Aorta (tissue), 5 donors: ENCODE measurements around the gene RPL14. TPM values are rescaled to one million over a fixed set of nuclear protein-coding genes. Genes with fewer than 3 reads are reported as not detected.
"Not testable (repeated sequence)": the region's sequence is repeated elsewhere in the genome, so short reads cannot be mapped to it uniquely, and the experiment has no call there.

Source experiments
- ATAC-seq: fragments of 200-7000 bp; cut with Tn5 transposase; one replicate; pipeline ENCODE4 v1.9.1; 2022; ENCODE audit warnings: moderate library complexity; ENCODE audit not compliant: low FRiP score
- DNase-seq, 2 donors: peaks; one replicate each; pipeline ENCODE4 v3.0.0-alpha.2; 2020
- H3K27ac ChIP-seq, 2 donors: one replicate each; pipeline ENCODE4 v1.5.1; 2013; ENCODE audit warnings: low read length in 2 of 2, mild to moderate bottlenecking in 2 of 2, moderate library complexity in 2 of 2, control low read depth in 1 of 2, inconsistent platforms in 1 of 2, low read depth in 1 of 2
- H3K27me3 ChIP-seq, 2 donors: one replicate each; pipeline ENCODE4 v1.6.1; 2013; ENCODE audit warnings: control low read depth in 1 of 2, low read length in 1 of 2, mild to moderate bottlenecking in 1 of 2, moderate library complexity in 1 of 2; ENCODE audit not compliant: insufficient read depth in 2 of 2, control insufficient read depth in 1 of 2
- H3K36me3 ChIP-seq, 2 donors: one replicate each; pipeline ENCODE4 v1.6.1; 2013; ENCODE audit warnings: control low read depth in 1 of 2, low read length in 1 of 2, mild to moderate bottlenecking in 1 of 2; ENCODE audit not compliant: insufficient read depth in 2 of 2, control insufficient read depth in 1 of 2
- H3K4me1 ChIP-seq, 2 donors: one replicate each; pipeline ENCODE4 v1.6.1; 2013; ENCODE audit warnings: low read length in 2 of 2, control low read depth in 1 of 2, mild to moderate bottlenecking in 1 of 2, moderate library complexity in 1 of 2; ENCODE audit not compliant: insufficient read depth in 2 of 2, control insufficient read depth in 1 of 2
- H3K4me3 ChIP-seq, 2 donors: one replicate each; pipeline ENCODE4 v1.5.1; 2013; ENCODE audit warnings: low read length in 2 of 2, control low read depth in 1 of 2, mild to moderate bottlenecking in 1 of 2
- H3K9me3 ChIP-seq: one replicate; pipeline ENCODE4 v1.6.1; 2013; ENCODE audit warnings: mild to moderate bottlenecking, low read length; ENCODE audit not compliant: control insufficient read depth
- WGBS, 2 donors: extraction: QIAGEN DNeasy Blood & Tissue Kit; methylation state at CpG; one replicate each; pipeline ENCODE4 v1.1.7; 2013; 5-methylcytosine and 5-hydroxymethylcytosine counted together
- intact Hi-C, 2 donors: fragments of 100-400 bp; cut with DNase I; formaldehyde crosslinking; loops; one replicate each; pipeline versions ENCODE4 v1.14.2 to v1.15.0; 2022
- polyA plus RNA-seq, 2 donors: library from polyadenylated mRNA; stranded (reverse); fragments of 200-250 nt; gene quantifications; one replicate each; pipeline ENCODE4 v1.2.3, GENCODE V29; 2013
- total RNA-seq, 2 donors: library from RNA; stranded (reverse); fragmentation: NEBNext Ultra II Directional; extraction: Animal tissue kit (Norgen Biotek cat#: 25700); gene quantifications; one replicate each; pipeline ENCODE4 v1.2.1, GENCODE V29; 2021
- donor health status: healthy with polysubstance abuse.
- donor health status: Bipolar disorder and iron deficiency.
- donor health status: DM: no; HTN: no; CAD: no.
- donor health status: DM: no; HTN: no; CAD: no.
- donor health status: DM: yes; HTN: yes; CAD: no.

The RPL14 gene
- total and polyA plus RNA-seq, 4 donors: 1,102 to 1,500 (median 1,318) TPM

DNA sequence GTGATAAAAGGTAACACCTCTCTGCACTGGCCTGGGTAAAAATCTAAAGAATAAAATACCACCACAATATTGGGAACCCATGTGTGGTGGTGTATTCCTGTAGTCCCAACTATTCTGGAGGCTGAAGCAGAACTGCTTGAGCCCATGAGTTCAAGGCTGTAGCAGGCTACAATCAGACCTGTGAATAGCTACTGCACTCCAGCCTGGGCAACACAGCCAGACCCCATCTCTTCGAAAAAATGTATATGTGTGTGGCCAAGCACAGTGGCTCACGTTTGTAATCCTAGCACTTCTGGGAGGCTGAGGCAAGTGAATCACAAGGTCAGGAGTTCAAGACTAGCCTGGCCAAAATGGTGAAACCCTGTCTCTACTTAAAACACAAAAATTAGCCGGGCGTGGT lies 1.8 kb upstream of the RPL14 start:
- no peak overlapping the region for H3K4me3 ChIP-seq
- intact Hi-C loops: loop anchor here in 1 of 2 donors (10.0 kb wide), 1 partner anchor 141 kb away; no protein-coding TSS in a partner anchor

DNA sequence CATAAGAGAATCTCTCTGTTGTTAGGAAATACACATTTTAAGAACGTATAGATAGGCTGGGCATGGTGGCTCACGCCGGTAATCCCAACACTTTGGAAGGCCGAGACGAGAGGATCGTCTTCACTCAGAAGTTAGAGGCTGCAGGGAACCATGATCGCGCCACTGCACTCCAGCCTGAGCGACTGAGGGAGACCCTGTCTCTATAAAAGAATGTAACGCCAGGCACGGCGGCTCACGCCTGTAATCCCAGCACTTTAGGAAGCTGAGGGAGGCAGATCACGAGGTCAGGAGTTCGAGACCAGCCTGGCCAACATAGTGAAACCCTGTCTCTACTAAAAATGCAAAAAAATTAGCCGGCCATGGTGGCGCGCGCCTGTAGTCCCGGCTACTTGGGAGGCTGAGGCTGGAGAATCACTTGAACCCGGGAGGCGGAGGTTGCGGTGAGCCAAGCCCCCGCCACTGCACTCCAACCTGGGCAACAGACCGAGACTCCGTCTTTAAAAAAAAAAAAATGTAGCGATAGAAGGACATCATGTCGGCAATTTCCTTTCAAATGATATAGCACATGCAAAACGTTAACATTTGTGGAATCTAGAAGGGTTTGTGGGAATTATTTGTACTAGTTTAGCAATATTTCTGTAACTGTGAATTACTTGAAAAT lies 730 bp upstream of the RPL14 start:
- intact Hi-C loops: loop anchor here in 1 of 2 donors (10.0 kb wide), 1 partner anchor 142 kb away; no protein-coding TSS in a partner anchor
- 49 to 55% methylated on average over 29 of the region's 29 CpGs for WGBS, 2 donors
- DNase-seq: no peak
- Histone ChIP-seq H3K27ac (no peak overlapping the region), H3K27me3 (no peaks in the 10 kb centered on the region), H3K9me3 (no peaks in the 10 kb centered on the region), H3K4me3 (peak overlapping the region; percentile 43 to 66), H3K4me1 (peaks cover 0 to 7% of the 10 kb centered on the region in 2 donors), H3K36me3 (no peaks in the 10 kb centered on the region)
- ATAC-seq: no peak

More for the DNA sequence above, 1.8 kb upstream of the RPL14 start:
- Histone ChIP-seq H3K9me3 (no peaks in the 10 kb centered on the region), H3K36me3 (no peaks in the 10 kb centered on the region), H3K27me3 (no peaks in the 10 kb centered on the region), H3K4me1 (peaks cover 0 to 7% of the 10 kb centered on the region in 2 donors), H3K27ac (no peak overlapping the region)
- ATAC-seq (no peak), DNase-seq (no peak)
- WGBS, 2 donors: 85 to 86% methylated on average over 4 of the region's 4 CpGs

DNA sequence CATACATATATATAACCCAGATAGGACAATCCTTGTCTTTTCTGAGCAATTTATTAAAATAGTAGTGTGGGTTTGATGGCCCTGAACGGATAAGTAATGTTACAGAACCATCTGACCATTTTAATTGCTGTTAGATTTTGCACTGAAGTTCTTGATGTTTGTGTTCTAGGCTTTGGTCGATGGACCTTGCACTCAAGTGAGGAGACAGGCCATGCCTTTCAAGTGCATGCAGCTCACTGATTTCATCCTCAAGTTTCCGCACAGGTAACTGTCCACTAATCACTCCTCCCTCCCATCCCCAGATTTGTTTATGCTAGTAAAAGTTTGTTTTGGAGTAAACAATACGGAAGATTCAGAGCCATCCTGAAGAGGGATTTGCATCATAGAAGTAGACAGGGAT lies 1.3 kb downstream of the RPL14 start:
- ATAC-seq (no peak), DNase-seq (no peak)
- Histone ChIP-seq H3K27me3 (no peaks in the 10 kb centered on the region), H3K4me3 (peak overlapping the region in 1 of 2 donors; percentile 71), H3K4me1 (peaks cover 0 to 7% of the 10 kb centered on the region in 2 donors), H3K36me3 (no peaks in the 10 kb centered on the region), H3K9me3 (no peaks in the 10 kb centered on the region), H3K27ac (no peak overlapping the region)
- 87 to 90% methylated on average over 4 of the region's 4 CpGs for WGBS, 2 donors
- intact Hi-C loops: loop anchor here in 1 of 2 donors (10.0 kb wide), 1 partner anchor 144 kb away; no protein-coding TSS in a partner anchor

DNA sequence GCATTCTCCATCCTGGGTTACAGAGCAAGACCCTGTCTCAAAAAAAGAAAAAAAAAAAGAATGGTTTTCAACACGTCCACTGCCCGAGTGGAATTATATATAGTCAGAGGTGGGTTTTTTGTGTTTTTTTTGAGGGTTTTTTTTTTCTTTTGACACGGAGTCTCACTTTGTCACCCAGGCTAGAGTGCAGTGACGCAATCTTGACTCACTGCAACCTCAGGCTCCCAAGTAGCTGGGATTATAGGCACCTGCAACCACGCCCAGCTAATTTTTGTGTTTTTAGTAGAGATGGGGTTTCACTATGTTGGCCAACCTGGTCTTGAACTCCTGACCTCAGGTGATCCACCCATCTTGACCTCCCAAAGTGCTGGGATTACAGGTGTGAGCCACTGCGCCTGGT lies 3.3 kb downstream of the RPL14 start:
- H3K4me3 ChIP-seq, H3K36me3 ChIP-seq, DNase-seq, H3K27ac ChIP-seq, H3K9me3 ChIP-seq, ATAC-seq, H3K27me3 ChIP-seq, intact Hi-C loops, H3K4me1 ChIP-seq: not testable (repeated sequence)
- WGBS, 2 donors: 74 to 79% methylated on average over 6 of the region's 6 CpGs

DNA sequence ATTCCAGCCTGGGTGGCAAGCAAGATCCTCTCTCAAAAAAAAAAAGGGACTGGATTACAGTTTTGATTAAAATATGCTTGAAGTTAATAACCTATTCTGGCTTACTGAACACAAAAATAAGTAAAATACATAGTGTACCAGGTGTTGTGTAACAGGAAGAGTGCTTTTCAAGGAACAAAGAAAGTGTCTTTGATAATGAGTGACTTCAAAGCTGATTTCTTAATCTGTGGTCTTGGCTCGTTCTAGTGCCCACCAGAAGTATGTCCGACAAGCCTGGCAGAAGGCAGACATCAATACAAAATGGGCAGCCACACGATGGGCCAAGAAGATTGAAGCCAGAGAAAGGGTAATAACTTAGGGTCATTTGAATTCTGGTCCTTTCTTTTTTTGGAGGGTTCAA lies 4.0 kb downstream of the RPL14 start:
- Histone ChIP-seq H3K36me3 (peaks cover 0 to 2% of the 10 kb centered on the region in 2 donors), H3K4me3 (no peak overlapping the region), H3K4me1 (peaks cover 0 to 7% of the 10 kb centered on the region in 2 donors), H3K27ac (no peak overlapping the region), H3K27me3 (no peaks in the 10 kb centered on the region), H3K9me3 (no peaks in the 10 kb centered on the region)
- ATAC-seq: no peak
- 74 to 83% methylated on average over 3 of the region's 3 CpGs for WGBS, 2 donors
- intact Hi-C loops: no loop called here
- no peak for DNase-seq

DNA sequence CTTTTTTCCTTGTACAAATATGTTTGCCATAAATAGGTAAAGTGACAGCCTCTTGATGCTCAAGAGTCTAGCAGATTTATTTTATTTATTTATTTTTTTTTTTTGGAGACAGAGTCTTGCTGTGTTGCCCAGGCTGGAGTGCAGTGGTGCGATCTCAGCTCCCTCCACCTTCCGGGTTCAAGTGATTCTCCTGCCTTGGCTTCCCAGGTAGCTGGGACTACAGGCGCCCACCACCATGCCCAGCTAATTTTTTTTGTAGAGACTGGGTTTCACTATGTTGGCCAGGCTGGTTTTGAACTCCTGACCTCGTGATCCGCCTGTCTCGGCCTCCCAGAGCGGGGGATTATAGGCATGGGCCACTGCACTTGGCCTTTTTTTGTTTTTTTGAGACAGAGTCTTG lies 5.7 kb downstream of the RPL14 start:
- ATAC-seq, H3K4me3 ChIP-seq, H3K9me3 ChIP-seq, intact Hi-C loops, H3K27me3 ChIP-seq, H3K36me3 ChIP-seq, H3K27ac ChIP-seq, DNase-seq, H3K4me1 ChIP-seq: not testable (repeated sequence)
- 90 to 94% methylated on average over 7 of the region's 7 CpGs for WGBS, 2 donors

DNA sequence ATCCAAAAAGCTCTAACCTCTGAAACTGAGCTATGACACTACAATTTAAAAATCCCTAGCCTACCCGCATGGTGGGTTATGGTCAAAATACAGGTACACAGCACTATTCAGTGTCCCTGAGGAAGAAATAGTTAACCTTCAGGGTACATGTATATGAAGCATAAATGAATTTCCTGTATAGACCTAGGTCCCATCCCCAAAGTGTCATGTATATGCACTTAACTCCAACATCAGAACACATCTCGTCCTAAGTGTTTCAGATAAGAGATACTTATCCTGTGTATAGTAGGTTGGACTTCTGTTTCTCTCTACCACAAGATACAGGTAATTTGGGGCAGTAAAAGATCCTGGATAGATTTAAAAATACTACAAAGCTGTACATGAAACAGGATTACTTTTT lies 6.4 kb downstream of the RPL14 start:
- peaks cover 2 to 3% of the 10 kb centered on the region in 2 donors for H3K36me3 ChIP-seq
- WGBS, 2 donors: 86 to 90% methylated on average over 2 of the region's 2 CpGs
- H3K27me3 ChIP-seq: no peaks in the 10 kb centered on the region
- no peak for ATAC-seq
- H3K27ac ChIP-seq: no peak overlapping the region
- H3K4me1 ChIP-seq: peaks cover 0 to under 1% of the 10 kb centered on the region in 2 donors
- intact Hi-C loops: no loop called here
- no peaks in the 10 kb centered on the region for H3K9me3 ChIP-seq
- DNase-seq: no peak
- H3K4me3 ChIP-seq: no peak overlapping the region

DNA sequence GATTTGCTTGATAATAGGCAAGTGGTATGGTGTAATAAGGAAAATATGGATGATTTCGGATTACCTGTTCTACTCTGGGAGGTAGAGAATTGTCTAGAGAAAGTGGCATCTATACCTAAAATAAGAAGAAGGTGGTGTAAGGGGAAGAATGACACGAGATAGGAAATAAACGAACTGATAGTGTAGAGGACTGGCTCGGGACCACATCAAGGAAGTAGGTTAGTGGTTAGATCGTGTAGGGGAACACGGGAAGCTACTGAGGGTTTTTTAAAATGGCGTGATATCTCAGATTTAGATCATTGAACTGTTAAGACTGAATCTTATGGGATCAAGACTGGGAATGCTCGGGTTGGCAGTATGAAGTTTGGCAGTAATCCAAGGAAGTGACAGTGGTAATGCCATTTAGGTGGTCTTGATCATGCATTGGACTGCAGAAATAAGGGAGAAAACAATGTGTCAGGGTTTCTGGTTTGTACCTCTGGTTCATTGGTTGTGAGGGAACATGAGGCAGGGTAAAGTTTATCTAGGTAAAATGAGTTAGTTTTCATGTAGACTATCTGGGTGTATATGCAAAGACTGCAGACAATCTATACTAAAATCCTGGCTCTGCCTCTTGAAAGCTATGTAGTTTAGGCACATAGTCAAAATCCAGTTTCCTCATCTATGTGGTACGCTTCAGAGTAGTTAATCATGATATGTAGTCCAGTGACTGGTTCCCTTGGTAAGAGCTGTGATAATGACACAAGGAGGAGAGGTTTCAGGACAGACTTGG lies 7.4 kb downstream of the RPL14 start:
- H3K36me3 ChIP-seq: peaks cover 2 to 3% of the 10 kb centered on the region in 2 donors
- no peaks in the 10 kb centered on the region for H3K9me3 ChIP-seq
- no peaks in the 10 kb centered on the region for H3K4me1 ChIP-seq
- WGBS, 2 donors: 67 to 72% methylated on average over 9 of the region's 9 CpGs
- intact Hi-C loops: no loop called here
- no peak overlapping the region for H3K27ac ChIP-seq
- no peaks in the 10 kb centered on the region for H3K27me3 ChIP-seq
- DNase-seq: no peak
- no peak for ATAC-seq
- no peak overlapping the region for H3K4me3 ChIP-seq

DNA sequence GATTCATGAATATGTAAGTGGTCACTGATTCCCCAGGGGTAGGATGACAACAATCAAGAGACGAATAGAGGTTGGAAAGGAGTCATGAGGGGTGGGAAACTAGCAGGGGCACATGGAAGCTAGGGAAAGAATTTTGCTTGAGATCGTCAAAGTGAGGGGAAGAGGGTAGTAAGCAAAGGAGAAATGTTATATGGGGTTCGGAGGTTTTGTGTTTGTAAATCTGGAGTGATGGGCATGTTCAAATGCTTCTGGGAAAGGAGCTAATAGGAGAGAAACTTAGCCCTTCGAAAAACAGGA lies 7.9 kb downstream of the RPL14 start:
- intact Hi-C loops: no loop called here
- Histone ChIP-seq H3K4me1 (no peaks in the 10 kb centered on the region), H3K27ac (no peak overlapping the region), H3K36me3 (peaks cover 2 to 3% of the 10 kb centered on the region in 2 donors), H3K27me3 (no peaks in the 10 kb centered on the region), H3K9me3 (no peaks in the 10 kb centered on the region), H3K4me3 (no peak overlapping the region)
- 64 to 66% methylated on average over 4 of the region's 4 CpGs for WGBS, 2 donors
- no peak for ATAC-seq
- DNase-seq: no peak
